ENCODE measurements around the gene OGFOD1. TPM values are rescaled to one million over a fixed set of nuclear protein-coding genes. Genes with fewer than 3 reads are reported as not detected.

OGFOD1 gene
- total and polyA plus RNA-seq, 2 of the 13 experiments (the other 11 are each of a cell fraction or from before 2014, with no cell fraction given), result 35.2 to 81.3 TPM

GRCh38 chr16:56450275-56450985, 924 bp upstream of the OGFOD1 start (continued):
- no peak for TF ChIP-seq PRDM4 (CRISPR knock-in tag; IDR thresholded peaks at IDR 0.05; ENCODE audit: borderline replicate concordance)
- TF ChIP-seq MXI1 (IDR thresholded peaks at IDR 0.05; ENCODE audit: borderline replicate concordance, low read depth, low read length), result no peak
- no peak for TF ChIP-seq ZNF639 (CRISPR knock-in tag; conservative IDR thresholded peaks at IDR 0.05)
- no peak for TF ChIP-seq ZNF740 (CRISPR knock-in tag; IDR thresholded peaks at IDR 0.05)
- TF ChIP-seq FIP1L1 (IDR thresholded peaks at IDR 0.05; ENCODE audit: borderline replicate concordance, insufficient read depth, low read depth, low read length), result no peak
- no peak for TF ChIP-seq SMAD9 (CRISPR knock-in tag; IDR thresholded peaks at IDR 0.05)
- no peak for TF ChIP-seq THYN1 (CRISPR knock-in tag; IDR thresholded peaks at IDR 0.05; ENCODE audit: borderline replicate concordance, low read depth)
- peak; percentile 15 for TF ChIP-seq TEAD3 (CRISPR knock-in tag; optimal IDR thresholded peaks at IDR 0.05; ENCODE audit: borderline replicate concordance)
- no peak for TF ChIP-seq HNF4A (CRISPR knock-in tag; IDR thresholded peaks at IDR 0.05)
- no peak for TF ChIP-seq ATF3 (CRISPR knock-in tag; IDR thresholded peaks at IDR 0.05)
- TF ChIP-seq PAF1 (CRISPR knock-in tag; IDR thresholded peaks at IDR 0.05), result no peak
- TF ChIP-seq ZNF543 (CRISPR knock-in tag; IDR thresholded peaks at IDR 0.05), result no peak
- no peak for TF ChIP-seq JUNB (CRISPR knock-in tag; IDR thresholded peaks at IDR 0.05; ENCODE audit: borderline replicate concordance)
- TF ChIP-seq ZC3H4 (CRISPR knock-in tag; IDR thresholded peaks at IDR 0.05; ENCODE audit: borderline replicate concordance), result no peak
- TF ChIP-seq KLF12 (CRISPR knock-in tag; IDR thresholded peaks at IDR 0.05; ENCODE audit: borderline replicate concordance), result no peak
- no peak for TF ChIP-seq IRF9 (CRISPR knock-in tag; IDR thresholded peaks at IDR 0.05; ENCODE audit: borderline replicate concordance)
- TF ChIP-seq RFX5 (IDR thresholded peaks at IDR 0.05; ENCODE audit: low read depth, low read length), result no peak
- TF ChIP-seq IKZF5 (CRISPR knock-in tag; IDR thresholded peaks at IDR 0.05), result 0 out of 2 replicates have a peak, but pooled peaks have one; percentile 2
- no peak for TF ChIP-seq ZNF614 (CRISPR knock-in tag; IDR thresholded peaks at IDR 0.05; ENCODE audit: borderline replicate concordance)
- TF ChIP-seq SNAPC2 (CRISPR knock-in tag; IDR thresholded peaks at IDR 0.05), result no peak
- no peak for TF ChIP-seq NFKBIZ (CRISPR knock-in tag; IDR thresholded peaks at IDR 0.05)
- TF ChIP-seq TBX2 (CRISPR knock-in tag; IDR thresholded peaks at IDR 0.05; ENCODE audit: borderline replicate concordance), result peak; percentile 49; the same call in 1 of the 2 replicates

Measured in HepG2 (cell line).